ENCODE data around the gene KCND2. TPM values are rescaled to one million over a fixed set of nuclear protein-coding genes. Genes with fewer than 3 reads are reported as not detected.

Gene KCND2
- total RNA-seq, 2 experiments from 2014 or later: not detected

DNA sequence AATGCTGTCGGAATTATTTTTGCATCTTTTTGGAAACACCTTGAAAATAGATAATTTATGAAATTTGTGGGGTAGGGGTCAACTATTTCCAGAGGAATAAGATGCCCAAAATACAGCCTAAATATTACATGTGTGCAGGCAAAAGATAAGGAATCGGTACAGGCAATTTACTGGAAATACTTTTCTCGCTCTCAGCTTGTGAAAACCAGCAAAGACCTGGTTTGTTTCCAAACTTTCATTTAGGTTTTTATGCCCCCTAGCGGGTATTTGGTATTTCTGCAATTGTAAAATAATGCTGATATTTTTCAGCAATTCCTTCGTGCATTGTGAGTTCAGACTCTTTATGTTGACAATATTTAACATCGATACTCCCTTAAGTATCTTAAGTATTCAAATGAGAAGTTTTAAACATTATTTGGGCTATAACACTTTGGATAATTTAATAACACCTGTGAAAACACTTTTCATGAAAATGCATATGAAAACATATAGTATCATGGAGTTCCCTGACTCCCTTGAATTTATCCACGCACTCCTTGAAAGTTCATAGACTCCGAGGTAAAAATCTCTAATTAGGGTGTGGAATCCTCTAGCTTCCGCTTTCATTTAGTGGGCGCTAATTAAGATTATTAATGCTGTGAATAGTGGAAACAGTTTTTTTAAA lies 452.5 kb downstream of the KCND2 start:
- no peak for DNase-seq
- Mint-ChIP-seq H3K9me3 (no peaks in the 10 kb centered on the region), H3K27me3 (no peaks in the 10 kb centered on the region), H3K4me1 (no peaks in the 10 kb centered on the region), H3K36me3 (ENCODE audit: low read depth) (no peaks in the 10 kb centered on the region), H3K4me3 (no peak overlapping the region), H3K27ac (no peak overlapping the region)
- CTCF ChIA-PET: interaction anchor here (0.8 to 1.4 kb wide), 2 partner anchors 13 to 26 kb away, joined by 3 to 4 read pairs; no protein-coding TSS in a partner anchor
- POLR2A ChIA-PET: no interaction called here

DNA sequence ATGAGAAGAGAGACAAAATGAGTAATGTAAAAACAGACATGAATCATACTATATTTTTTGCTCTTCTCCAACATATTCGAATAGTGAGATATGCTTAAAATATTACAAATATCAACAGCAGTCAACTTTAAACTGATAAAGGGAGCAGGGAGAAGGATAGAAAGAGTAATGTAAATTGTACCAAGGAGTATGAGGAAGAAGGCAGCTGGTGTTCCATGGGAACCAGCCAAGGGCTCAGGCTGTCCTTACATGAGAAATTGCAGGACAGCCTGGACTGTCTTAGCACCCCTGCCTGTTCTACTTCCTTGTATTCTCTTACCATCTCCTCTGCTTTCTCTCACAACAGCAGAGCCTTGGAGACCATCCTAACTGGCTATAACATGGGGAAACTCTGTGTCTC lies 456.3 kb downstream of the KCND2 start:
- no peak for DNase-seq
- ChIA-PET POLR2A (no interaction called here), CTCF (no interaction called here)
- Mint-ChIP-seq H3K27ac (no peak overlapping the region), H3K4me3 (no peak overlapping the region), H3K9me3 (no peaks in the 10 kb centered on the region), H3K27me3 (no peaks in the 10 kb centered on the region), H3K36me3 (ENCODE audit: low read depth) (no peaks in the 10 kb centered on the region), H3K4me1 (no peaks in the 10 kb centered on the region)

DNA sequence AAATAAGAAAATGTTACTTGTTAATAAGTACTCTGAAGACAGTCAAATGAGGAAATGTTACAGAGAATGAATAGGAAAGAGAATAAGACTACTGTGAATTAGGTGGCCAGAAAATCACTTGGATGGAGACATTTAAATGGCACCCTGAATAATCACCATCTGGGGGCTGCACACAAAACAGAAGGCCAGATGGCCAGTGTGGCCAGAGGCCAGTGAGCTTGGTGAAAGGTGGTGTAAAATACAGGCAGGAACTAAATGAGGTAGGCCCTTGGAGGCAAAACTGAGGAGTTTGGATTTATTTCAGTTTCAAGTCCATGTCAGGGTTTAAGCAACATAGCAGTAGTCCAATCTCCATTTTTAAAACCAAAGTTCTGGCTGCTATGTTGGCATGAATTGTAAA lies 458.3 kb downstream of the KCND2 start:
- H3K36me3 Mint-ChIP-seq (ENCODE audit: low read depth): no peaks in the 10 kb centered on the region

DNA sequence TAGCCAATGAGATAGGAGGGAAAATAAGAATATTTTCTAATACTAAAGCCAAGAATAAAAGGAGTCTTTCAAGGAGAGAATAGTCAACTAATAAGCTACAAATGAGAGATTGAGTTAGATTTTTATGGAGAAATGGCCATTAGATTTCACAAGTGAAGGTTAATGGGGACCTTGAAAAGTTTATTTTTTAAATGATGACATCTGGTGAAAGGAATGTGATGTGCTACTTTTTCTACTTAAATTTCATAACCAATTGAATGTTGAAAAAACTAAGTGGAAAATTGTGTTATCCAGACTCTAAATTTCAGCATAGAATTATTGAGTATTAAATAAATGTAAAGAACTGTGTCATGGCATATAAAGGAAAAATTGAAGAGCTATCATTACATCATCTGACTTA lies 459.3 kb downstream of the KCND2 start:
- H3K9me3 Mint-ChIP-seq: no peaks in the 10 kb centered on the region
- ChIA-PET POLR2A (no interaction called here), CTCF (no interaction called here)
- H3K27ac Mint-ChIP-seq: no peak overlapping the region
- no peaks in the 10 kb centered on the region for H3K27me3 Mint-ChIP-seq
- H3K36me3 Mint-ChIP-seq (ENCODE audit: low read depth): no peaks in the 10 kb centered on the region
- no peak for DNase-seq
- no peaks in the 10 kb centered on the region for H3K4me1 Mint-ChIP-seq
- no peak overlapping the region for H3K4me3 Mint-ChIP-seq

More for the DNA sequence above, 458.3 kb downstream of the KCND2 start:
- Mint-ChIP-seq H3K4me1 (no peaks in the 10 kb centered on the region), H3K27ac (no peak overlapping the region), H3K4me3 (no peak overlapping the region), H3K9me3 (no peaks in the 10 kb centered on the region), H3K27me3 (no peaks in the 10 kb centered on the region)
- no peak for DNase-seq
- ChIA-PET POLR2A (no interaction called here), CTCF (no interaction called here)

DNA sequence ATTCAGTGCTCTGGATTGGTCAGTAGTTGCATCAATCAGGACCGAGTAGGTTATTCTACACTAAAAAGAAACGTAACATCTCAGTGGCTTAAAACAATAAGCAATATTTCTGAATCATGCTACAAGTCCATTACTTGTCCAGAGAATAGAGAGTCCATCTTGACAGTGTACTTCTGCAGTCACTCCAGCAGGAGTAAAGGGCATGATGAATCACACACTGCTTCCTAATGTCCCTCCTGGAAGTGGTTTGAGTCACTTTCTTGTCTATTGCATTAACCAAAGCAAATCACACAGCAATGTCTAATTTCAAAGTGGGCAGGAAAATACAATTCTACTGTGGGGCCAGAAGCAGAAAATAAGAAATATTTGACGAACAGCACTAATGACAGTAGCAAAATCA lies 460.2 kb downstream of the KCND2 start:
- no peak overlapping the region for H3K27ac Mint-ChIP-seq
- no peaks in the 10 kb centered on the region for H3K4me1 Mint-ChIP-seq

DNA sequence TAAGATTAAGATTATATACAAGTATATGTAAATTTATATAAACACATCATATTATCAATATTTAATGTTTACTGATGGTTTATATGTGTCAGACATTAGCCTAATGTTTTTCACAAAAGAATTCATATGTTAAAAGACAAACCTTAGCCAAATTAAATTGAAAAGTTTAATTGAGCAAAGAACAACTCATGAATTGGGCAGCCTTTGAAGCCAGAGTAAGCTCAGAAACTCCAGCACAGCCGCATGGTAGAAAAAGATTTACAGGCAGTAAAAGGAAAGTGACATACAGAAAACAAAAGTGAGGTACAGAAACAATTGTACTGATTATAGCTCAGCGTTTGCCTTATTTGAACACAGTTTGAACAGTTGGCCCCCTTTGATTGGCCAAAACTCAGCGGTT lies 460.9 kb downstream of the KCND2 start:
- ChIA-PET POLR2A (no interaction called here), CTCF (no interaction called here)
- Mint-ChIP-seq H3K36me3 (ENCODE audit: low read depth) (no peaks in the 10 kb centered on the region), H3K4me3 (no peak overlapping the region), H3K27ac (no peak overlapping the region), H3K27me3 (no peaks in the 10 kb centered on the region), H3K4me1 (no peaks in the 10 kb centered on the region), H3K9me3 (no peaks in the 10 kb centered on the region)
- DNase-seq: no peak

More for the DNA sequence above, 460.2 kb downstream of the KCND2 start:
- H3K4me3 Mint-ChIP-seq: no peak overlapping the region
- CTCF ChIA-PET: no interaction called here
- H3K27me3 Mint-ChIP-seq: no peaks in the 10 kb centered on the region
- no peaks in the 10 kb centered on the region for H3K9me3 Mint-ChIP-seq
- no peaks in the 10 kb centered on the region for H3K36me3 Mint-ChIP-seq (ENCODE audit: low read depth)
- POLR2A ChIA-PET: no interaction called here
- DNase-seq: no peak

DNA sequence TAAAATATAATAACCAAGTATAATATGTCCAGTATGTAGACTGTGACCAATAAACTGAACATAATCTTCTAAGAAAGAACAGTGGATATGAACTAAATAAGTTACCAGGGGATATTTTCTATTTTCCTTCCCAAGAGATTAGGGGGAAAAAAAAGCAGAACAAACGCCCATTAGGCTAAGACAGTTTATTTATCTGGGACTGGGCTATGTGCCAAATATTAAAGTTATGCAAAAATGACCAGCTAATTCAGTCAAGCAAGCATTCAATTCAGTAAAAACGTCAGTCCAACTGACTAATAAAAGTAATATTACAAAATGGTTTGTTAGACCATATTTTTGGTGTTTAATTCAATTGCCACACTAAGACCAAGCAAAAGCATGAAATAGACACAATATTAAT lies 462.8 kb downstream of the KCND2 start:
- POLR2A ChIA-PET: no interaction called here
- CTCF ChIA-PET: no interaction called here
- Mint-ChIP-seq H3K9me3 (no peaks in the 10 kb centered on the region), H3K27ac (no peak overlapping the region), H3K4me1 (no peaks in the 10 kb centered on the region), H3K4me3 (no peak overlapping the region), H3K27me3 (no peaks in the 10 kb centered on the region), H3K36me3 (ENCODE audit: low read depth) (no peaks in the 10 kb centered on the region)
- DNase-seq: no peak

DNA sequence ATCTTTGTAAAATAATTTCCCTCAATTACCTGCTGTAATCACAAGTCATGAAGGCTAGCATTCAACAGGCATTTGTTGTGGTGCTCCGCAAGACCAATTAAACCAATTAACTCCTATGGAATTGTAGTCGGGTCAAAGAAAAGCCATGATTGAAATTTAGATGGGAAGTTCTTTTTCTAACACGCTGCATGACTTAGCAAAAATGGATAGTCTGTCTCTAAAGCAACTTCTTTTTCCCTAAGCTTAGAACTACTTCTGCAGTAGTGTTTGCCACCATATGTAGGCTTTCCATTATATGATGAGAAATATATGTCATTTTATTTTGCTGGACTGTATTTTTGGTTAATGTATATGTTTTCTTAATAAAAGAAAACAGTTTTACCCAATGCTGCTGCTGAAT lies 465.8 kb downstream of the KCND2 start:
- Mint-ChIP-seq H3K27ac (no peak overlapping the region), H3K9me3 (no peaks in the 10 kb centered on the region), H3K27me3 (no peaks in the 10 kb centered on the region), H3K36me3 (ENCODE audit: low read depth) (no peaks in the 10 kb centered on the region), H3K4me3 (no peak overlapping the region), H3K4me1 (no peaks in the 10 kb centered on the region)
- ChIA-PET CTCF (no interaction called here), POLR2A (no interaction called here)
- no peak for DNase-seq

DNA sequence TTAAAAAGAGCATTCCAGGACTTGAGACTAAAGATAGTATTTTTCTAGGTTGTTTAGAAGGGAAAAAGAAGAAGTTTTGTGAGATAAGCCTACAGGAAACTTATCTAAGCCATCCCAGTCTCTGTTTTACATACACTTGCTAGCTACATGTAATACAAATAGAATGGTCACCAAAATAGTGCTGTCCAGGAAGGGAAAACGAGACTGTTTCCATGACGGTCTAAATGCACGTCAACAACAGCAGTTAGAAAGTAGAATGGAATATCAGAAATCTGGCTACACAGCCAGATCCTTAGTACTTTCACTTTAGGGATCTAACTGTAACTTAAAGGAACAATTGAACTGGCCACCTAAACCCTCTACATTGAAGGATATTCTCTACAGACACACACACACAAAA lies 467.4 kb downstream of the KCND2 start:
- DNase-seq: no peak
- no peaks in the 10 kb centered on the region for H3K36me3 Mint-ChIP-seq (ENCODE audit: low read depth)
- no peak overlapping the region for H3K4me3 Mint-ChIP-seq
- H3K9me3 Mint-ChIP-seq: no peaks in the 10 kb centered on the region
- CTCF ChIA-PET: no interaction called here
- H3K4me1 Mint-ChIP-seq: no peaks in the 10 kb centered on the region
- POLR2A ChIA-PET: no interaction called here
- H3K27ac Mint-ChIP-seq: no peak overlapping the region
- H3K27me3 Mint-ChIP-seq: no peaks in the 10 kb centered on the region

DNA sequence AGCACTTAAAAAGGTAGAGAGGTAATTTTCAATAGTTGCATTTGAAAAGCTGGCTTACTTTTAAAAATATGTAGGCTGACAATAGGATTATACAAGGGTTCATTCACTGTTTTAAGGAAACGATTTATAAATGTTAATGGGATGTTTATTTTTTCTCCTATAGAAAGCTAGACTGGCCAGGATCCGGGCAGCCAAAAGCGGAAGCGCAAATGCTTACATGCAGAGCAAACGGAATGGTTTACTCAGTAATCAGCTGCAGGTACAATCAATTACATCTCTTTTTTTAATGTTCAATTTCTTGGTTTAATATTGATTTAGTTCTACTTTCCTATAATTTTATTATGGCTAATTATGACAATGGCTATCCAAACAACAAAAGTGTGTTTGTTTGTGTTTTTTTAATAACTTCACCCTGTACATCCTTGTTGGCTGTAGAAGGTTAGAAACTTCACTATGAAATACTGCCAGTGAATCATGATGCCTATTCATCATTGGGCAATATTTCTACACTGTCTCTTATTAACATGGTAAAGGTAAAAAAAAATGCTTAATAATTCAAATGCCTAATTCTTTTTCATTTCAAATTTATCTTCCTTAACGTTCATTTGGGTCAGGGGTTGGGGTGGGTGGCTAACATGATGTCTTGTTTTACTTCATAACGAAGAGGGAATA lies 468.5 kb downstream of the KCND2 start:
- no peaks in the 10 kb centered on the region for H3K27me3 Mint-ChIP-seq
- DNase-seq: no peak
- no peaks in the 10 kb centered on the region for H3K36me3 Mint-ChIP-seq (ENCODE audit: low read depth)
- no peaks in the 10 kb centered on the region for H3K4me1 Mint-ChIP-seq
- CTCF ChIA-PET: no interaction called here
- POLR2A ChIA-PET: no interaction called here
- H3K4me3 Mint-ChIP-seq: no peak overlapping the region
- no peaks in the 10 kb centered on the region for H3K9me3 Mint-ChIP-seq
- no peak overlapping the region for H3K27ac Mint-ChIP-seq

DNA sequence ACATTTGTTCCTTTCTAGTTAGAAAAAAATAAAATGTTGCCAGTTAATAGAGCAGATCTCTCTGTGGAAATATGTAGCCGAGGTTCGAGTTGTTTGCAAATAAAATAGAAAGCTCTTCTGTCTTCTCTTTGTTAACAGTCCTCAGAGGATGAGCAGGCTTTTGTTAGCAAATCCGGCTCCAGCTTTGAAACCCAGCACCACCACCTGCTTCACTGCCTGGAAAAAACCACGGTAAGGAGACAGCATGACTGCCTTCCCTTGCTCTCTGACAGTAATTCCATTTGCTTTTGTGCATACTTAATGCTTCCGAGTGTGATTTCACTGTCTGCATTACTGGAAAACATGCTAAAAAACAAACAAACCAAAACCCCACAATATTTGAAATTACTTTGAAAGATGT lies 469.4 kb downstream of the KCND2 start:
- POLR2A ChIA-PET: no interaction called here
- Mint-ChIP-seq H3K27ac (no peak overlapping the region), H3K4me1 (no peaks in the 10 kb centered on the region), H3K36me3 (ENCODE audit: low read depth) (no peaks in the 10 kb centered on the region), H3K9me3 (no peaks in the 10 kb centered on the region), H3K4me3 (no peak overlapping the region), H3K27me3 (no peaks in the 10 kb centered on the region)
- CTCF ChIA-PET: interaction anchor here (0.9 kb wide), 1 partner anchor 18 kb away, joined by 3 read pairs; no protein-coding TSS in a partner anchor
- DNase-seq: no peak

DNA sequence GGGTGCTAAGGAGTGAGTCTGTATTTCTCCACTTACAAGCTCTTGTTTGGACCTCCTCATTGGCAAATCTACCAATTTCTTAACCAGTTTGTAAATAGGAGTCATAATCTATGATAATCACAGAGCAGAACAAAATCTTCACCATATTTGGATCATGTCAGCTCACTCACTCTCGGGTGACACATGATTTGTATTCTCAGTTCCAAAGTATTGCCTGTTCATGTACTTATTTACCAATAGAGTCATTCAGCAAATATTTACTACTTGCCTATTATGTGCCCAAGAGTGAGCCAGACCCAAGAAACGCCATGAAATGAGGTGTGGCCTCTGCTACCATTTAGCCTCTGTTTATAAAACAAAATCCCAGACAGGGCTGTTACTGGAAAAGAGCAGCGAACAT lies 470.2 kb downstream of the KCND2 start:
- H3K4me3 Mint-ChIP-seq: no peak overlapping the region
- ChIA-PET POLR2A (no interaction called here), CTCF (no interaction called here)
- H3K36me3 Mint-ChIP-seq (ENCODE audit: low read depth): no peaks in the 10 kb centered on the region
- H3K27ac Mint-ChIP-seq: no peak overlapping the region
- no peaks in the 10 kb centered on the region for H3K9me3 Mint-ChIP-seq
- no peak for DNase-seq
- H3K4me1 Mint-ChIP-seq: no peaks in the 10 kb centered on the region
- peaks cover 2% of the 10 kb centered on the region for H3K27me3 Mint-ChIP-seq

DNA sequence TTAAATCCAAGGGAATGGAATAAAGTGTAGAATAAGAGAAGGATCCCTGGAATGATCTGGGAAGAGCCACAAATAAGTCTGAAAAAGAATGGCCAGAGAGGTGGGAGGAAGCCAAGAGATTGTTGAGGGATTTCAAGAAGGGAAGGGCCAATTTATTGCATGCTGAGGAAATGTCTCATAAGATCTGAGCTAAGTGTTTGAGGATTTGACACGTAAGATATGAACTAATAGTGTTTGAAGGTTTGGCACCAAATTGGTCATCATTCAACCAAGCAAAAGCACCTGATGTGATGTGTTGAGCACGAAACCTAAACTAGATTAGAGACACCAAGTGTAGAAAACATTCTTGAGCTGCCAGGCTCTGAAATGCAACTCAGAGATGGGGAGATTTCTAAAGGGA lies 487.1 kb downstream of the KCND2 start:
- Mint-ChIP-seq H3K9me3 (no peaks in the 10 kb centered on the region), H3K36me3 (ENCODE audit: low read depth) (no peaks in the 10 kb centered on the region), H3K27ac (no peak overlapping the region), H3K4me3 (no peak overlapping the region), H3K4me1 (peaks cover 2% of the 10 kb centered on the region), H3K27me3 (no peaks in the 10 kb centered on the region)
- DNase-seq: no peak
- ChIA-PET CTCF (no interaction called here), POLR2A (no interaction called here)

DNA sequence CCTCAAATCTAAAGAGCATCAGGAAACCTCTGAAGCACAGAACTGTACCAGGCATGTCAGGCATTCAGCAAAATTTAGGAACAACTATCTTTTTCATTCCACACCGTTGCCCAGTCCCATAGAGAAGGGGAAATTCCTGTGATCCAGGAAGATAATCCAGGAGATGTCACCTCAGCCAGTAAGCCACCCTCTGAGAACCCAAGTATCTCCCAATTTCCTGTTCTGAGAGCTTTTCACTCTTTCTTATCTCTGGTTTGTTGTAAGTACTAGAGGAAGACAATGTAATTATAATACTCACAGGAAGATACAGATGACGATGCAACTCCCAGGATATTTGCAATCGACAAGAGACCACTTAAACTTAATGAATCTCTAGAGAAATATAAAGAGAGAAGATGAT lies 487.9 kb downstream of the KCND2 start:
- Mint-ChIP-seq H3K9me3 (no peaks in the 10 kb centered on the region), H3K27me3 (no peaks in the 10 kb centered on the region), H3K36me3 (ENCODE audit: low read depth) (no peaks in the 10 kb centered on the region), H3K4me1 (peaks cover 2% of the 10 kb centered on the region), H3K27ac (no peak overlapping the region), H3K4me3 (no peak overlapping the region)
- DNase-seq: no peak
- CTCF ChIA-PET: no interaction called here
- POLR2A ChIA-PET: no interaction called here
